Gastroesophageal sphincter (tissue), 3 donors: ENCODE data around the gene RFT1.

Experiments
- CTCF ChIP-seq, 4 experiments: fragments of 200-600 bp in 2 of 4; fragments of 450-650 bp in 2 of 4; sonication (generic) in 1 of 4; IDR thresholded peaks; one replicate each; pipeline ENCODE4 v1.5.1; 2017 to 2019; ENCODE audit warnings: antibody characterized with exemption in 4 of 4, mild to moderate bottlenecking in 2 of 4, moderate library complexity in 2 of 4
- EP300 ChIP-seq: sonication (generic); formaldehyde crosslinking; IDR thresholded peaks from one replicate; pipeline ENCODE4 v1.6.1; 2017; ENCODE audit warnings: antibody characterized with exemption, mild to moderate bottlenecking
- POLR2A ChIP-seq, 2 donors: fragments of 450-650 bp; IDR thresholded peaks; one replicate each; pipeline ENCODE4 v1.6.1; 2017; ENCODE audit warnings: antibody characterized with exemption in 2 of 2, mild to moderate bottlenecking in 2 of 2, moderate library complexity in 1 of 2

- TF ChIP-seq CTCF (IDR thresholded peaks at IDR 0.05) (no peak), EP300 (no peak), POLR2A (IDR thresholded peaks at IDR 0.05) (no peak)
Observed at GRCh38 chr3:53137221-53137620, 7.0 kb upstream of the RFT1 start.
